Activated T-helper 9 cell treated with anti-CD3 and anti-CD28 coated beads, Interleukin-2, amount 50 U/mL, for 16 hours (primary cell): ENCODE results near the gene DCUN1D3.
"Not testable (repeated sequence)": the region's sequence is repeated elsewhere in the genome, so short reads cannot be mapped to it uniquely, and the experiment has no call there.

Source experiments
- DNase-seq: peaks from one replicate; pipeline ENCODE4 v3.0.0-alpha.2; 2020; ENCODE audit warnings: low read depth

Gene DCUN1D3

DNA sequence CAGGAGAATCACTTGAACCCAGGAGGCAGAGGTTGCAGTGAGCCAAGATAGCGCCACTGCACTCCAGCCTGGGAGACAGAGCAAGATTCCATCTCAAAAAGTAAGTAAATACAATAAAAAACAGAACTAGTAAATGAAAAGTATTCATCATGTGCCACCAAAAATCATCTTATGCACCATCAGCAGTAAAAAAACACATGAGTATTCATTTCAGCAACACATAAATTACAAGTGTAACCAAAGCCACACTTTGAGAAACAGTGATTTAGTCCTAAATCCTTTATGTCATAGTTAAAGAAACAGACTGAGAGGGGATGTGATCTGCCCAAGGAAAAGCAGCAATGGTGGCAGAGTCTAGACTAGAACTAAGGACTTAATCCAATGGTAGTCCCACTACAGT is 13.0 kb downstream of the DCUN1D3 start:
- no peak for DNase-seq

DNA sequence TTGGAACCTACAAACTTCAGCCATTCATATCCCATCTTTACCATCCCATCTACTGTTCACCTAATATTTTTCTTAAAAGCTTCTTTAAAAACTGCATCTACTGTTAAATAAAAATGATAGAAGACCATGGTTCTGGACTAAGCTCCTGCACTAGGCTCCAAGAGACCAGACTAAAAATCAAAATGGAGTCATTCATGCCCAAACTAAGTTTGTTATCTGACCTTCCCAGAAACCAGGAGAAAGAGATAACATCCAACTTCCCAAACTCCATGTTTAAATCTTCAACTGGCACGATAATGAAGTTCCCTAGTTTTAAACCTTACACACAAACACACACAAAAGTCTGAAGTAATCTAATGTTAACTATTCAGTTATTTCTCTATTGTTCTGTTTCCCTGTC is 13.8 kb downstream of the DCUN1D3 start:
- DNase-seq: no peak

DNA sequence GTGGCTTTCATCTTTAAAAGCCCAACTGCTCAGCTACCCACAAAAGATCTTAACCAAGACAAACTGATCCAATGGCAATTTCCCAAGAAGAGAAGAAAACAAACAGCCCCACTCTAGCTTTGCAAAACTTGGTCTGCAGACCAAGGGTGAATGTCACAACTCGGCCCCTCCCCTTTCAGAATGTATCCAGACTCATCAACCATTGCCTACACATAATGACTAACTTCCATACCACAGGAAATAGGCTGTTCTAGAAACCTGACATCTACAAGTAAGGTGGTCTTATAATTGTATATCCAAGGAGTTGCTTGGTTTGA is 16.0 kb downstream of the DCUN1D3 start:
- no peak for DNase-seq

DNA sequence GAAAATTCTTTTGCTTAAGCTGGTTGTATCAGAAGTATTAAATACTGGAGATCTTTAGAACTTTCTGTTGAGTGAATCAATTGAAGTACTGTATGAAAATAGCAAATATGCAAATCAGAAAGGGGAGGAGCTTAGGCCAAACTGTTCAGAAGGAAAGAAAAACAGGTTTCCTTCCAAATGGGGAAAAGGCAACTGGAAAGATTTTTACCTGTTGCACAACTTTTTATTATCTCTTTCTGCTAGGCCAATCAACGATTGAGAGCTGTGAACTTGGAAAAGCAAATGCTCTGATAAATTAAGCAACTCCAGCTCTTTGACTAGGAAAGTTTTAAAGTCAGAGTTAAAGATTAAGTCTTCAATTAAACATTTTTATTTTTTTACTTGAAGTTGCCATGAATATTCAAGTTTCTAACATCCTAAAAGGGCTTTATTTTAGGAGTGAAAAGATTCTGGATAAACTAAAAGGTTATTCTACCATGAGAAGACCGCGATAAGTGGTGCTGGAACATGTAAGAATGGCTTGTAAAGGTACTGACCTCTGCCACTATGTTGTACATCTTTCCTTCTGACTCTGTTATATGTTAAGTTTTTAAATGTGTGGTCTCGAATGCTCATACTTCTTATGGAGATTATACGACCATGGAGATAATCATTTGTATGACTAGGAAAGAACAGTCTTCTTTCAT is 16.5 kb downstream of the DCUN1D3 start:
- no peak for DNase-seq

DNA sequence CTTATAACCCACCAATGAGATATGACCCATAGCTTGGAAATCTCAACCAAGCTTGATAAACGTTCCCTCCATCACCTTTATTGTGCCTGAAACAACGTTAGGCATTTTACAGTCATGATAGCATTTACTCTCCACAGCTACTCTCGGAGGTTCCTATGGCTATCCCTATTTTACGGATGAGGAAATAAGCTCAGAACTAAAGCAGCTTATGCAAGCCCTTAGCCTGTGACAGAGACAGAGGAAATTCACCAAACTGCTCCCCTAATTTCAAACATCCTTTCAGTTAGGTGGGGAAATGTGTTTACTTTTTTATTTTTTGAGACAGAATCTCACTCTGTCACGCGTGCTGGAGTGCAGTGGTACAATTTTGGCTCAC is 18.7 kb downstream of the DCUN1D3 start:
- DNase-seq: no peak

DNA sequence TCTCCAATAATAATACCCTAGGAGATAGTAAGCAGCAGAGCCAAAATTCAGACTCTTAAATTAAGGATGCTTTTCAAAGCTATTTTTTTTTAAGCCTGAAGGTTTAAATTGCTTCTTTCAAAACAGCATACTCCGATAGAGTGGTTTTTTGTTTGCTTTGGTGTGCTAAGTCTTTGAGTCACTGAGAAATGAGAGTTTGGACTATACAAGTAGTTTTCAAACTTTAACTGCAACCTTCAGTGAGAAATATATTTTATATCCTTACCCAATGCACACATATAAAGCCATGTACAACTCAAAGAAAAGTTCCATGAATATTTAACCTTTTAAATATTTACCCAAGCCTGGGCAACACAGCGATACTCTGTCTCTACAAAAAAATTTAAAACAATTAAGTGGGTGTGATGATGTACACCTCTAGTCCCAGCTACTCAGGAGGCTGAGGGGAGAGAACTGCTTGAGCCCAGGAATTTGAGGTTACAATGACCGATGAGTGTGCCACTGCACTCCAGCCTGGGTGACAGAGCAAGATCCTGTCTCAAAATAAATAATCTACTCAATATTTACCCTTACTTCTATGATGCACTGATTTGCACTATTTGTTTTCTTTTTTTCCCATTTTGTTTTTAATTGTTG is 19.2 kb downstream of the DCUN1D3 start:
- no peak for DNase-seq

DNA sequence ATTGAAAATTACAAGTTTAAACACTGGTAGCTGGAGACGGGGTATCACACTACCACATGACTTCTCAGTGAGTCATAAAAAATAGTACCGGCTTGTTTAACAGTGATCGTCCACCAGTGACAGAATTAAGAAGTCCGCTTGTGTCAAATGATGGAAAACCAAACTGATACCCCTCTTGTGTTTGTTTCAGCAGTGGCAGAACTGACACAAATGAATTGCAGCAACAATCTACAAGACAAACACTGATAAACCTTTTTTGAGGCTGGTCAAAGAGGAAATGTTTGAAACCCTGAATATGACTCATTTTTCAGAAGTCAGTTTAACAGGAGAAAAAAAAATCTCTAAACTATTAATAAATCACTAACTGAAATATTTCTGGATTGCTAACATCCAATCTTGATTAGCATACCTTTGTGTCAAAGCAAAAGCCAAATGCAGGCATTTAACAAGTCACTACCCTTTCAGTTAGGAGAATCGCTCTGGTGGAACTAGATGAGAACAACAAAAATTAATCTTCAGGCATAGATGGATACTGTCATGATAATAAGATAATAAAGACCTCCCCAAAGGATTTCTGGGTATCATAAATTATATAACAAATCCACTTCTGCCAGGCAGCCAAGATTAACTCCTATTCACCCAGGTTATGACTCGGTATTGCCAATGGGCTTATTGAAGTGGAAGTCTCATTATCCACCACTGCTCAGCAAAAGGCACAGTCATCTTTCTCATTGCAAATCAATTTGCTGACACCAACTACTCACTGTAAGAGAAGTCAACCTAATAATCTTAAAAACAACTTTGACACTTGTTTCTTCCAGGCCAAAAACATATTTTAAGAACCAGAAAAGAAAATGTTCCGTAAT is 20.8 kb downstream of the DCUN1D3 start:
- no peak for DNase-seq

DNA sequence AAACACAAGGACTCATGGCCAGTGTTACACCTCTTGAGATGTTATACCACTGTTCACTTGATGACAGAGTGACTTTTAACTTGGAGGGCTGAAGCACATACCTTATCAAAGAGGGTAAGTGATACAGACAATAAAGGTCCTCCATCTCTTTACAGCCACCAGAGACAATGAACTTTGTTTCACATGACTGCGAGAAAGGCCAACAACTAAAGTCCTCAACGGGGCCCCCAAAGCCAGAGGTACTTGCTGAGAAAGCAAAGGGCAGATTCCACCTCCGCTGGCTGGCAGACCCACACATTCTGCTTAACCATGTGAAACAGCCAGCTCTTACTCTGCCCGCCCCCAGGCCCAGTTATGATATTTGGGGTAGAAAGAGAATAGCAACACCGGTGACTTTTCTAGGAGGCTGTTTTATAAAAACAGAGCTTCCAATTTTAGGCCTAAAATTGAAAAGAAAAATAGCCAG is 21.4 kb downstream of the DCUN1D3 start:
- DNase-seq: no peak

DNA sequence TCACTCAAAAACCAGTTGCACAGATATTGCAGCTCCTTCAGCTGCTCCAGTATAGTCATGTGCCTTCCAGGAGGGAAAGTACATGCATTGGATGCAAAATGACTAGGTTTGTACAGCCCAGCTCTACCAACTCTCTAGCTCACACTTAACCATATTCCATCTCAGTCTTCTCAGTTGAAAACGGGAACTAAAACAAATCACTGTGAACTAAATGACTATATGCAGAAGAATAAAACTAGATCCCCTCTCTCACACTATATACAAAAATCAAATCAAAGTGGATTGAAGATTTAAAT is 24.9 kb downstream of the DCUN1D3 start:
- no peak for DNase-seq

DNA sequence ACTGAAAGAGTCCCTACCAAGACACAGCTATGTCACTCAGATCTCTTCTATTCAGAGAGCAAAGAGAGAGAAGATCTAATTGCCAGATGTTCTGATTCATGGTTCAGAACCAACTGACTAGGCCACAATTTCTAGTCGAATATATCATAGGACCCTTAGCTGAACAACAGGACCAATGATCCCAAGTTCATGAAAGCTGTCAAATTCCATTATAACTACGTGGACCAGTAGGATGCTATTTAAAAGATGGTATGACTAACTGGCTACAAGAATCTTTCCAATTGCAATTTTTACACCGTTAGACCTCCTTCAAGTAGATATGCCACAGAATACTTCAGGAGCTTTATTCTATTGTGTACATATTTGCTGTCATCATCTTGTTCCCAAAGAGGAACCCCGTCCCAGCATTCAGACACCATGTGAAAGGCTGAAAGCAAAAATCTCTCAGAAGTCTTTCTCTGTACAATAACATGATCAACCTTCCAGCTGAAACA is 26.0 kb downstream of the DCUN1D3 start:
- DNase-seq: no peak

DNA sequence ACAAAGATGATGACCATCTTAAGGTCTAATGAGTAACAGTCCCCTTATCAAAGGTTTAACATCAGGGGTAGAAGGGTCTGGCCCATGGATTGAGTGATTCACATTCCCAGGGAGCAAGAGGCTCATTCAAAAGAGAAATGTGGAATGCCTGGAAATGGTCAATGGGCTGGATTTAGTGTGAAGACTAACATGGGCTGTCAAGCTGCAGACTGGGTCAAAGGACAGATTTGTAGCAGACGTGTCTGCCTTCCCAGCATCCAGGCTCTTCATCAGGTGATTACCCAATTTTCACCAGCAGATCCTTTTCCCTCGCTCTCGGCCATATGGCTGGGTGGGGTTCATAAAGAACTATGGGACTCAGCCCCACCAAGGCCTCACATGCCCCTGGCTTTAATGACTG is 26.8 kb downstream of the DCUN1D3 start:
- DNase-seq: no peak

DNA sequence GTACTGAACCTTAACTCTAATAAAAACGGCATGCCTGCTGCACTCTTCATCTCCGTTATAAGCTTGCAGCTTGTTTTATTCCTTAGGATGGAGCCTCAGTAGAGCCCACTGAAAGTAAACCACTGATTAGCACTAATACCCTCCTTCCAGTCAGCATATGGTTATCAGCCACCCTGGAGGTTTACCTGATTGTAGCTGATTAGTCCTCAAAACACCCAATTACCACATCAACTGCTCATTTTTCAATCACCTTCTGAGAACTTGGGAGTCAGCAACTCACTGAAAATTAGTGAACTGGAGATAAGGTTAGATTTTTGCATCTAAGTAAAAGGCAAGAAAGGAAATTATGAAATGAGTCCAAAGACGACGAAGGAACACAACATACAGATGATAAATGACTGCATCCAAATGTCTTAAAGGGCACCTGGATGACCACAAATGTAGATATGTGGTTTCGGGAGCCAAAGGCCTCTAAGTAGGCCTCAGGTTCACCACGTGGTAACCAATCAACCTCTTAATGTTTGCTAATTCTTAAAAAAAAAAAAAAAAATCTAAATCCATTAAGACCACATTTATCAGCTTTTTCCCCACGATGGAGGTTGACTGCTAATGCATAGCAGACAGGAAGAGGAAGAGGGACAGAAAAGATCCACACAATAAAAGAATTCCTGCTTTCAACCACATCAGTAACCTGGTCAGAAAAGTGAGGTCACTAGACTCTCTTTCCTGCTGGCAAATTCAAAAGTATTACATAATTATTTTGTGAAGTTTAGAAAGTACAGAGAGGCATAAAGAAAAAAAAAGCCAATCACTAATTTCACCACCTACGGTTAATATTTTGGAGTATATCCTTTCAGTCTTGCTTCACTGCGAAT is 28.0 kb downstream of the DCUN1D3 start:
- no peak for DNase-seq

DNA sequence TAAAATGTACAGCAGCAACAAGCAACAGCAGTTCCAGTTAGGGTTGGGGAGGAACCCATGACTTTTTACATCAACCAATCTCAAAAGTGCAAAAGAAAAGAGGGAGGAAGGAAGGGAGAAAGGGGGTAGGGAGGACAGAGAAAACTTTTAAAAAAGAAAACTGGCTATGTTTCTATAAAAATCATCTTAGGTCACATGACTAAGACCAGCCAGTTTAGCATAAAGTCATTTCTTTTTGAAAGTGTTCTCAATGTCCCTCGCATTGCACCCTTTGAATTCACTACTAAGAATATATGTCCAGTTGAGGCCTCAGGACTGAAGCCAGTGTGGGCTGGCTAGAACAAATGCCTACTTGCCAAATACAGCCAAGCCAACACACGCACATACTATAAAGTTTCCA is 28.9 kb downstream of the DCUN1D3 start:
- DNase-seq: no peak

DNA sequence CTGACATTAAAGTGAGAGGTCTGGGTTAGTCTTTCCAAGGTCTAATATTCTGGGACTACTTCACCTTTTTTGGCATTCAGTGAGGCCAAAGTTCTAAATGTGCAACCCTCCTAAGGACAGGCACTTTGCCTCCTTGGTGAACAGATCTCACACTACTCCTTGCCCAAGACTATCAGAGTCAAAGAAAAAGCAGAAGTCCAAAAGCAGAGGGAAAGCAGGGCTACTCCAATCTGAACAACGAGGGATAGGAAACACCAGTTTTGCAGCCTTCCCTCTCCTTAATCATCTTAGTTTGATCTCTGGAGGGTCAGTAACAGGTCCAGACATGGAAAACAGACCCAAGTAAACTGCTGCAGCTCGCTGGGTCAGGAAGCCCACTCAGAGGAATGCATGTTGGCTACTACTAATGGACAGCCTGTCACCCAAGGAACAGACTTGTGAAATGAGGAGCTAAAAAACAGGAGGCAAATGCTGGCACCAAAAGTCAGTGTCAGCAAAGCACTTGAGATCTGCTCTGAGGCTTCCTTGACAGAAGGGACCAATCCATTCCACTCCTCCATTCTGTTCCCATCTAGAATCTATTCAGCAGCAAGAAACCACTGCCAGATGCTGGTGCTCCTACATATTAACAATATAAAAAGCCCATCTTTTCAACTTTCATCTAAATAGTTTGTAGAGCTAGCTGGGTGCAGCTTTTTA is 29.9 kb downstream of the DCUN1D3 start:
- DNase-seq: no peak

DNA sequence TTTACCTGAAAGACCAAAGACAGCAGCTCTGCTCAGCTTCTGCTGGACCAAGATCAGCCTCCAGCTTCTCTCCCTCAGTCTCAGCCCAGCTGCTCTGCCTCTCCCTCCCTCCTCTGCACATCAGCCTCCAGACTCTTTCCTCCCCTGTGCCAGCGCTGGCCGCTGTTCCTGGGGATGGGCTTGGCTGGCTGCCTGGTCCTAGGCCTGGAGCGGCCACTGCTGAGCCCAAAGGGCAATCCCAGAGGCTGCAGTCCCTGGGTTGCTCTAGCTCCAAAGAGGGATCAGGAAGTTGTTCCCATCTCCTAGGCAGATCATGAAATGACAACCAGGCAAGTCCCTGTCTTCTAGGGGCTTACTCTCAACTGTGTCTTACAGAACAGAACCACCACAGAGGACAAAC is 31.3 kb downstream of the DCUN1D3 start:
- no peak for DNase-seq

DNA sequence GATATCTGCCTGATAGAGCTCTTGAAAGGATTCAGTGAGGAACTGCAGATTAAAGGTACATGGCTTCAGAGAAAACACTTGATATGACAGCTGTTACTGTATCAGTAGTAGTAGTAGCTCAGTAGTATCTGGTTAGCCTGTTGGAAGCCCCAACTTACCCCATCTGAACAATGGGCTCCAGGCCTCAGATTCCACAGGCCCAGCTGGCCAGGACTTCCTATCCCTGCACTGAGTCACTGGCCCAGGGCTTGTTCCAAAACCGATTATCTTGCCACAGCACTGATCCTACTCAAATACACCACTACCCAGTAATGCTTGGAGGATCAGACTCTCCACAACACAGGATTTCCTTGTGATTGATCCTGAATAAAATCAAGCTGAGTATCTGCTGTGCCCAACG is 32.6 kb downstream of the DCUN1D3 start:
- DNase-seq: no peak

DNA sequence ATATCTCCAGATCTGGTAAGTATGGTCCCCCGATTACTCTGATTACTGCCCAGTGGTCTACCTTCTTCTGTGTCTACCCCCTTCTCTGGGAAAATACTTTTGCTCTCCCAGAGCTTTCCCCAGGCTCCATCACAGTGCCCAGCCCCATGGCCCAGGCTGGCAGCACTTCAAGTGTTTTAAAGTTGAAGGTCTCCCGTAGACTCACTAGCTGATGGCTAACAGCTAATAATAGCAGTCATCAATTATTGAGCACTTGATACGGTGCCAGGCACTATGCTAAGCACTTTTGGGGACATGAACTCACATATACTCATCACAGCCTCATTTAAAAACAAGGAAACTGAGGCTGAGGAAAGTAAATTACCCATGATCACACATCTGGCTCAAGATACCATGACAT is 33.4 kb downstream of the DCUN1D3 start:
- no peak for DNase-seq

DNA sequence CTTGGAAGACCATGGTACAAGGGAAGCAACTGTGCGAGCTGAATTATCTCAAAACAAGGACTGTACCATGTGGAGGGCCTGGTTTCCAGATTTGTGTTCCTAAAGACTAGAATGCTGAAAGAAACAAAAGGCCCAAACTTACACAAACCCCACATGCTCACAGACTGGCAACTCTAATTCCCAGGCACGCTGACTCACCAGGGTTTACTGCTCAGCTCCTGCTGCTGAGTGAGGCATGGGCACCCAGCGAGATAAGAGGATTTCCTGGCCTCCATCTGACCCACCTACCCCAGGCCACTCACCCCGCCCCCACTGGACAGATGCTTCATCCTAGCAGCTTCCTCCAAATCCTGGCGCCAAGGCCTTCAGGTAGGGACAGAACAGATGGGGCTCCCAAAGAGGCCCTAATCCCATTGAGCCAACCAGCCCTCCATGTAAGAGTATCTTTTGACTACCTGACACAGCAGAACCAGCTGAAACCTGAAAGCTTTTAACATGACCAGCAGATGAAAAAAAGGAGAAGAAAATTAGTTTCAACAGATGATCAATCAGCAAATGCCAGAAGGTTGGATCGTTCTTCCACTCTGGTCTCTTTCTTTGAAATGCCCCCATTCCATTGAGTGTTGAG is 33.9 kb downstream of the DCUN1D3 start:
- no peak for DNase-seq

DNA sequence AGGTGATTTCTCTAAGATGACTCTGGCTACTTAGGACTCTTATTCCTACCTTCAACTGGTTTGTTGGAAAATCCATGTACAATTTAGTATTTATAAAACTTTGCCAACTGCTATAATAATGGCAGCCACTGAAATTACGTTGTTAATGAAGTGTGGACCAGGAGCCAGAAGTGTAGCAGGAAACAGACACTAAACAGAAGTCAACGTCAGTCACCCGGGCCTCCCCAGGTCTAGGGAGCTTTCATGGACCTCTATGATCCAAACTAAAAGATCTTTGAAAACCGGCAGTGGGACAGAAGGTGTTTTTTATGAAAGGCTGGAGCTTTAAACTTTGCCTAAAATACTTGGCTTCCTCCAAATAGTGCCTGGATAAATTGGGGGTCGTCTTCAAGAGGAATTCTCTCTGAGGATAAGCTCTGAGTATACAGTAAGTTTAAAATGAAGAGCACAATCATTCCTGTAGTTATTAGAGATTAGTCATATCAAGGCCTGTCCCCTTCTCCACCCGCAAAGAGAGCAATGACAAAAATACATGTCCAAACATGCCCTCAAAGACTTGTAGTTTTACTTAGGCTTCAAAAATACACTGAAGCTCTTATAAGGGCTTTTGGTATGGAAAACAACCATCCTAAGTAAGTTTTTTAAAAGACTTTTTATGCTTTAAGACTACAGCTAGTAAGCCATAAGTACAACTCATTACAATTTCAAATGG is 34.6 kb downstream of the DCUN1D3 start:
- no peak for DNase-seq

DNA sequence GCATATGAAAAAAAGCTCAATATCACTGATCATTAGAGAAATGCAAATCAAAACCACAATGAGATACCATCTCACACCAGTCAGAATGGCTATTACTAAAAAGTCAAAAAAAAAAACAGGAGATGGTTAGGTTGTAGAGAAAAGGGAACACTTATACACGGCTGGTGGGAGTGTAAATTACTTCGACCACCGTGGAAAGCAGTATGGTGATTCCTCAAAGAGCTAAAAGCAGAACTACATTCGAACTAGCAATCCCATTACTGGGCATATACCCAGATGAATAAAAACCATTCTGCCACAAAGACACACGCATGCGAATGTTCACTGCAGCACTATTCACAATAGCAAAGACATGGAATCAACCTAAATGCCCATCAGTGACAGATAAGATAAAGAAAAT is 35.8 kb downstream of the DCUN1D3 start:
- not testable (repeated sequence) for DNase-seq
